K562 (cell line): Measurements from ENCODE around the gene C12orf60. TPM values are rescaled to one million over a fixed set of nuclear protein-coding genes. Genes with fewer than 3 reads are reported as not detected.

Experiments used
- ATF7 ChIP-seq: fragments of 450-650 bp; IDR thresholded peaks from 2 replicates; pipeline ENCODE4 v1.7.1; 2014; ENCODE audit warnings: mild to moderate bottlenecking, moderate library complexity
- E2F3 ChIP-seq: fragments of 250-450 bp; sonication (Bioruptor Pico); IDR thresholded peaks from 2 replicates; pipeline ENCODE4 v1.4.0; 2020; ENCODE audit warnings: mild to moderate bottlenecking
- EGR1 ChIP-seq: fragments of 450-650 bp; conservative IDR thresholded peaks from 2 replicates; pipeline ENCODE4 v1.6.1; 2017; ENCODE audit warnings: mild to moderate bottlenecking
- FOS ChIP-seq: IDR thresholded peaks from 3 replicates; pipeline ENCODE4 v1.6.1; 2011; ENCODE audit not compliant: insufficient read length; ENCODE audit errors: extremely low read depth
- HNRNPL ChIP-seq: fragments of 200-400 bp; formaldehyde crosslinking; IDR thresholded peaks from 2 replicates; pipeline ENCODE4 v1.6.1; 2017; ENCODE audit warnings: low read depth, mild to moderate bottlenecking, low read length
- NCOA2 ChIP-seq, 2 experiments: fragments of 450-650 bp; IDR thresholded peaks; 2 replicates each; pipeline ENCODE4 v1.6.1; 2018; ENCODE audit warnings: mild to moderate bottlenecking in 2 of 2, moderate library complexity in 1 of 2; ENCODE audit not compliant: partially characterized antibody in 2 of 2
- NR1H2 ChIP-seq: sonication (generic); formaldehyde crosslinking; IDR thresholded peaks from 2 replicates; pipeline ENCODE4 v1.4.0; 2020; ENCODE audit warnings: mild to moderate bottlenecking, missing genetic modification reagents
- PHF21A ChIP-seq: fragments of 450-650 bp; IDR thresholded peaks from 2 replicates; pipeline ENCODE4 v1.6.1; 2017; ENCODE audit warnings: low read depth, borderline replicate concordance
- POLR2AphosphoS2 ChIP-seq: IDR thresholded peaks from 2 replicates; pipeline ENCODE4 v1.6.1; 2012; ENCODE audit warnings: low read length, improper control_type of control experiment
- PTBP1 ChIP-seq: fragments of 200-400 bp; formaldehyde crosslinking; IDR thresholded peaks from 2 replicates; pipeline ENCODE4 v1.6.1; 2017; ENCODE audit warnings: low read depth, low read length
- RBM25 ChIP-seq: fragments of 200-400 bp; formaldehyde crosslinking; IDR thresholded peaks from 2 replicates; pipeline ENCODE4 v1.6.1; 2018; ENCODE audit warnings: low read length, low read depth, moderate library complexity; ENCODE audit not compliant: severe bottlenecking
- polyA plus RNA-seq, 8 experiments: library from polyadenylated mRNA; depleted of rRNA in 4 of 8; stranded (reverse) in 5 of 8; unstranded in 3 of 8; fragments of >200 nt; fragmentation: Nextera tagmentation in 2 of 8; fragmentation: Illumina TruSeq in 1 of 8; extraction: Ambion mirVana in 2 of 8; extraction: Trizol in 1 of 8; gene quantifications; 2 replicates each; pipeline versions ENCODE4 v1.2.1 to v1.2.3, GENCODE V29; 2011 to 2014; ENCODE audit warnings: inconsistent platforms in 1 of 8, missing spikeins in 1 of 8
- total RNA-seq, 7 experiments: library from RNA; depleted of rRNA in 6 of 7; stranded (reverse); fragments of >200 nt in 6 of 7; fragmentation: Illumina TruSeq in 2 of 7; extraction: Trizol in 2 of 7; gene quantifications; 2 replicates each; pipeline versions ENCODE4 v1.2.1 to v1.2.3, GENCODE V29; 2011 to 2021; ENCODE audit warnings: low replicate concordance in 1 of 7
- TF ChIP-seq, protein P1 (sequence below): fragments of 450-650 bp; IDR thresholded peaks from 2 replicates; pipeline ENCODE4 v1.6.1; 2016; ENCODE audit warnings: borderline replicate concordance
- TF ChIP-seq, protein P2 (sequence below), 2 experiments: fragments of 250-450 bp in 1 of 2; fragments of 450-650 bp in 1 of 2; sonication (Bioruptor Pico) in 1 of 2; IDR thresholded peaks; 2 replicates each; pipeline versions ENCODE4 v1.6.1 to v1.8.0; 2016 to 2021; ENCODE audit warnings: mild to moderate bottlenecking in 2 of 2, moderate library complexity in 2 of 2, missing compliant biosample characterization in 1 of 2, missing genetic modification characterization in 1 of 2
- TF ChIP-seq, protein P3 (sequence below): fragments of 200-400 bp; formaldehyde crosslinking; IDR thresholded peaks from 2 replicates; pipeline ENCODE4 v1.6.1; 2017; ENCODE audit warnings: mild to moderate bottlenecking, low read depth, low read length, moderate library complexity
- TF ChIP-seq, protein P4 (sequence below): sonication (generic); formaldehyde crosslinking; IDR thresholded peaks from 2 replicates; pipeline ENCODE4 v1.4.0; 2020; ENCODE audit warnings: mild to moderate bottlenecking, missing genetic modification reagents
- TF ChIP-seq, protein P5 (sequence below), 2 experiments: fragments of 450-650 bp in 1 of 2; IDR thresholded peaks; 2 replicates each; pipeline ENCODE4 v1.6.1; 2011 to 2017; ENCODE audit warnings: low read depth in 2 of 2, antibody characterized with exemption in 1 of 2, borderline replicate concordance in 1 of 2, low read length in 1 of 2, mild to moderate bottlenecking in 1 of 2, mixed read lengths in 1 of 2; ENCODE audit not compliant: control insufficient read depth in 1 of 2

Gene C12orf60
- total and polyA plus RNA-seq, 9 of the 15 experiments (the other 6 are each of a cell fraction or from before 2014, with no cell fraction given): 0.41 to 4.4 (median 2.5) TPM

DNA sequence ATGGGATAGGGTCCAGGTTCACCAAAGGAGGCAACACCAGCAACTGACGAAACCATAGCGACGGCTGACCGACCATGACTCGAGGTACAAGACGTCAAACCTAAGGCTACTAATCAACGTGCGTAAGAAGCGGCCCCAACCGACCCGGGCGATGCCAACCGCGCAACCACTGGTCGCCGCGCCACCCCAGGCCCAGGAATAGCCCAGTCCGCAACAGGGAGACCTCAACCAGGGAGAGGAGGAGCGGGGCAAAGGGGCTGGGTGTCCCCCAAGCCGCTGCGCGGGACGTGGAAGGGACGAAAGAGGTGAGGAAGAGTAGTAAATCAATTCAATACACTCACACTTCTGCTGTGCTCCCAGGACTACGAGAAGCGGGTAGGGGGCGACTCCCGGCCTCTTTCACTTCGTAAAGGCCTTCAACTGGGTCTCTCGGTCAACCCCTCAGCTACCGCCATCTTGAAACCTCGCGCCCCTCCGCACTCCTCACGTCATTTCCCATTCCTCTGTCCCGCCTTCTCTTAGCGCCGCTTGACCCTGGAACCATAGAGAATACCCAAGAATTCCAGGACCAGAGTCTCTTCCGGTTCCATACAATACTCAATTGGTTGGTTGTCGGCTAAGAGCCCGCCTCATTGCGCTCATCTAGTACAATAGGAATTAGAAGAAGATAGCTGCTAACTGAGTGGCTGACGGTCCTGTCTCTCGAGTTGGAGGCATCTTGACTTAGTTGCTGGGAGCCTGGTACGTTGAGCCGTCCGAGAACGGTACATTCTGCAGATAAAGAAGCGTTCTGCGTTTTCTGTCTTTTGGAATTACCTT, at the start of gene C12orf60, which contains the start of gene WBP11 (continued):
- TF ChIP-seq ATF7 (peak; percentile 64), RBM25 (peak; percentile 77), NCOA2 (IDR thresholded peaks at IDR 0.05; ENCODE audit: partially characterized antibody in 2 of 2) (no peak), PTBP1 (no peak), EGR1 (no peak), POLR2AphosphoS2 (no peak), HNRNPL (no peak), PHF21A (no peak), E2F3 (CRISPR knock-in tag) (no peak), FOS (peak; percentile 70), NR1H2 (CRISPR knock-in tag) (no peak)
- TF ChIP-seq, protein P1, sequence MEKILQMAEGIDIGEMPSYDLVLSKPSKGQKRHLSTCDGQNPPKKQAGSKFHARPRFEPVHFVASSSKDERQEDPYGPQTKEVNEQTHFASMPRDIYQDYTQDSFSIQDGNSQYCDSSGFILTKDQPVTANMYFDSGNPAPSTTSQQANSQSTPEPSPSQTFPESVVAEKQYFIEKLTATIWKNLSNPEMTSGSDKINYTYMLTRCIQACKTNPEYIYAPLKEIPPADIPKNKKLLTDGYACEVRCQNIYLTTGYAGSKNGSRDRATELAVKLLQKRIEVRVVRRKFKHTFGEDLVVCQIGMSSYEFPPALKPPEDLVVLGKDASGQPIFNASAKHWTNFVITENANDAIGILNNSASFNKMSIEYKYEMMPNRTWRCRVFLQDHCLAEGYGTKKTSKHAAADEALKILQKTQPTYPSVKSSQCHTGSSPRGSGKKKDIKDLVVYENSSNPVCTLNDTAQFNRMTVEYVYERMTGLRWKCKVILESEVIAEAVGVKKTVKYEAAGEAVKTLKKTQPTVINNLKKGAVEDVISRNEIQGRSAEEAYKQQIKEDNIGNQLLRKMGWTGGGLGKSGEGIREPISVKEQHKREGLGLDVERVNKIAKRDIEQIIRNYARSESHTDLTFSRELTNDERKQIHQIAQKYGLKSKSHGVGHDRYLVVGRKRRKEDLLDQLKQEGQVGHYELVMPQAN: peak; percentile 66; the same call in 1 of the 2 replicates
- TF ChIP-seq, protein P2, sequence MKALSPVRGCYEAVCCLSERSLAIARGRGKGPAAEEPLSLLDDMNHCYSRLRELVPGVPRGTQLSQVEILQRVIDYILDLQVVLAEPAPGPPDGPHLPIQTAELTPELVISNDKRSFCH (CRISPR knock-in tag; IDR thresholded peaks at IDR 0.05): no peak
- TF ChIP-seq, protein P2 (tag; IDR thresholded peaks at IDR 0.05): peak; percentile 18; the same call in 1 of the 2 replicates
- TF ChIP-seq, protein P3, sequence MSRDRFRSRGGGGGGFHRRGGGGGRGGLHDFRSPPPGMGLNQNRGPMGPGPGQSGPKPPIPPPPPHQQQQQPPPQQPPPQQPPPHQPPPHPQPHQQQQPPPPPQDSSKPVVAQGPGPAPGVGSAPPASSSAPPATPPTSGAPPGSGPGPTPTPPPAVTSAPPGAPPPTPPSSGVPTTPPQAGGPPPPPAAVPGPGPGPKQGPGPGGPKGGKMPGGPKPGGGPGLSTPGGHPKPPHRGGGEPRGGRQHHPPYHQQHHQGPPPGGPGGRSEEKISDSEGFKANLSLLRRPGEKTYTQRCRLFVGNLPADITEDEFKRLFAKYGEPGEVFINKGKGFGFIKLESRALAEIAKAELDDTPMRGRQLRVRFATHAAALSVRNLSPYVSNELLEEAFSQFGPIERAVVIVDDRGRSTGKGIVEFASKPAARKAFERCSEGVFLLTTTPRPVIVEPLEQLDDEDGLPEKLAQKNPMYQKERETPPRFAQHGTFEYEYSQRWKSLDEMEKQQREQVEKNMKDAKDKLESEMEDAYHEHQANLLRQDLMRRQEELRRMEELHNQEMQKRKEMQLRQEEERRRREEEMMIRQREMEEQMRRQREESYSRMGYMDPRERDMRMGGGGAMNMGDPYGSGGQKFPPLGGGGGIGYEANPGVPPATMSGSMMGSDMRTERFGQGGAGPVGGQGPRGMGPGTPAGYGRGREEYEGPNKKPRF: no peak
- TF ChIP-seq, protein P4, sequence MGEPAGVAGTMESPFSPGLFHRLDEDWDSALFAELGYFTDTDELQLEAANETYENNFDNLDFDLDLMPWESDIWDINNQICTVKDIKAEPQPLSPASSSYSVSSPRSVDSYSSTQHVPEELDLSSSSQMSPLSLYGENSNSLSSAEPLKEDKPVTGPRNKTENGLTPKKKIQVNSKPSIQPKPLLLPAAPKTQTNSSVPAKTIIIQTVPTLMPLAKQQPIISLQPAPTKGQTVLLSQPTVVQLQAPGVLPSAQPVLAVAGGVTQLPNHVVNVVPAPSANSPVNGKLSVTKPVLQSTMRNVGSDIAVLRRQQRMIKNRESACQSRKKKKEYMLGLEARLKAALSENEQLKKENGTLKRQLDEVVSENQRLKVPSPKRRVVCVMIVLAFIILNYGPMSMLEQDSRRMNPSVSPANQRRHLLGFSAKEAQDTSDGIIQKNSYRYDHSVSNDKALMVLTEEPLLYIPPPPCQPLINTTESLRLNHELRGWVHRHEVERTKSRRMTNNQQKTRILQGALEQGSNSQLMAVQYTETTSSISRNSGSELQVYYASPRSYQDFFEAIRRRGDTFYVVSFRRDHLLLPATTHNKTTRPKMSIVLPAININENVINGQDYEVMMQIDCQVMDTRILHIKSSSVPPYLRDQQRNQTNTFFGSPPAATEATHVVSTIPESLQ (CRISPR knock-in tag): no peak
- TF ChIP-seq, protein P5, sequence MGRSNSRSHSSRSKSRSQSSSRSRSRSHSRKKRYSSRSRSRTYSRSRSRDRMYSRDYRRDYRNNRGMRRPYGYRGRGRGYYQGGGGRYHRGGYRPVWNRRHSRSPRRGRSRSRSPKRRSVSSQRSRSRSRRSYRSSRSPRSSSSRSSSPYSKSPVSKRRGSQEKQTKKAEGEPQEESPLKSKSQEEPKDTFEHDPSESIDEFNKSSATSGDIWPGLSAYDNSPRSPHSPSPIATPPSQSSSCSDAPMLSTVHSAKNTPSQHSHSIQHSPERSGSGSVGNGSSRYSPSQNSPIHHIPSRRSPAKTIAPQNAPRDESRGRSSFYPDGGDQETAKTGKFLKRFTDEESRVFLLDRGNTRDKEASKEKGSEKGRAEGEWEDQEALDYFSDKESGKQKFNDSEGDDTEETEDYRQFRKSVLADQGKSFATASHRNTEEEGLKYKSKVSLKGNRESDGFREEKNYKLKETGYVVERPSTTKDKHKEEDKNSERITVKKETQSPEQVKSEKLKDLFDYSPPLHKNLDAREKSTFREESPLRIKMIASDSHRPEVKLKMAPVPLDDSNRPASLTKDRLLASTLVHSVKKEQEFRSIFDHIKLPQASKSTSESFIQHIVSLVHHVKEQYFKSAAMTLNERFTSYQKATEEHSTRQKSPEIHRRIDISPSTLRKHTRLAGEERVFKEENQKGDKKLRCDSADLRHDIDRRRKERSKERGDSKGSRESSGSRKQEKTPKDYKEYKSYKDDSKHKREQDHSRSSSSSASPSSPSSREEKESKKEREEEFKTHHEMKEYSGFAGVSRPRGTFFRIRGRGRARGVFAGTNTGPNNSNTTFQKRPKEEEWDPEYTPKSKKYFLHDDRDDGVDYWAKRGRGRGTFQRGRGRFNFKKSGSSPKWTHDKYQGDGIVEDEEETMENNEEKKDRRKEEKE (IDR thresholded peaks at IDR 0.05; ENCODE audit: borderline replicate concordance in 1 of 2, control insufficient read depth in 1 of 2, low read depth in 2 of 2, low read length in 1 of 2): no peak
